HCT116 (cell line): ENCODE data around the gene CHST12.

Experiments
- CTCF ChIP-seq, 3 experiments: fragments of 200-600 bp in 1 of 3; sonication (generic) in 1 of 3; IDR thresholded peaks in 2 of 3; conservative IDR thresholded peaks in 1 of 3; 2 replicates each; pipeline ENCODE4 v1.5.1; 2012 to 2017; ENCODE audit warnings: low read depth in 2 of 3, low read length in 2 of 3, antibody characterized with exemption in 1 of 3, borderline replicate concordance in 1 of 3, control low read depth in 1 of 3, mild to moderate bottlenecking in 1 of 3, mixed read lengths in 1 of 3, mixed run types in 1 of 3, moderate library complexity in 1 of 3; ENCODE audit not compliant: insufficient read depth in 1 of 3
- EZH2 ChIP-seq: fragments of 200-600 bp; sonication (generic); IDR thresholded peaks from 2 replicates; pipeline ENCODE4 v1.6.1; 2017; ENCODE audit warnings: antibody characterized with exemption, mixed run types
- EZH2phosphoT487 ChIP-seq: fragments of 200-600 bp; IDR thresholded peaks from 2 replicates; pipeline ENCODE4 v1.6.1; 2018; ENCODE audit warnings: antibody characterized with exemption, borderline replicate concordance
- JUND ChIP-seq: IDR thresholded peaks from 2 replicates; pipeline ENCODE4 v1.6.1; 2012
- POLR2A ChIP-seq: IDR thresholded peaks from 2 replicates; pipeline ENCODE4 v1.7.0; 2011; ENCODE audit warnings: borderline replicate concordance; ENCODE audit not compliant: insufficient read depth, insufficient read length; ENCODE audit errors: extremely low read depth
- POLR2AphosphoS5 ChIP-seq: IDR thresholded peaks from 2 replicates; pipeline ENCODE4 v1.6.1; 2011; ENCODE audit warnings: mild to moderate bottlenecking, low read depth, low read length, moderate library complexity
- REST ChIP-seq: IDR thresholded peaks from 2 replicates; pipeline ENCODE4 v1.6.1; 2012; ENCODE audit warnings: low read depth
- SRF ChIP-seq: IDR thresholded peaks from 2 replicates; pipeline ENCODE4 v1.6.1; 2012; ENCODE audit warnings: low read depth
- TCF7L2 ChIP-seq: IDR thresholded peaks from 2 replicates; pipeline ENCODE4 v1.7.0; 2011; ENCODE audit warnings: borderline replicate concordance, inconsistent platforms; ENCODE audit not compliant: insufficient read depth, insufficient read length; ENCODE audit errors: extremely low read depth
- YY1 ChIP-seq: IDR thresholded peaks from 2 replicates; pipeline ENCODE4 v1.6.1; 2011; ENCODE audit warnings: low read length, low read depth, moderate library complexity, mild to moderate bottlenecking; ENCODE audit not compliant: insufficient replicate concordance; ENCODE audit errors: extremely low read depth
- ZBTB33 ChIP-seq: IDR thresholded peaks from 2 replicates; pipeline ENCODE4 v1.6.1; 2011; ENCODE audit warnings: mild to moderate bottlenecking, low read length, moderate library complexity; ENCODE audit not compliant: insufficient replicate concordance; ENCODE audit errors: extremely low read depth
- ZFX ChIP-seq: fragments of 450-650 bp; IDR thresholded peaks from 2 replicates; pipeline ENCODE4 v1.6.1; 2017
- ZNF274 ChIP-seq: fragments of 200-500 bp; sonication (Bioruptor generic); IDR thresholded peaks from 2 replicates; pipeline ENCODE4 v1.6.1; 2014; ENCODE audit warnings: mild to moderate bottlenecking, low read depth, low read length, inconsistent platforms
- TF ChIP-seq, protein P1 (sequence below): IDR thresholded peaks from 2 replicates; pipeline ENCODE4 v1.6.1; 2012

DNA sequence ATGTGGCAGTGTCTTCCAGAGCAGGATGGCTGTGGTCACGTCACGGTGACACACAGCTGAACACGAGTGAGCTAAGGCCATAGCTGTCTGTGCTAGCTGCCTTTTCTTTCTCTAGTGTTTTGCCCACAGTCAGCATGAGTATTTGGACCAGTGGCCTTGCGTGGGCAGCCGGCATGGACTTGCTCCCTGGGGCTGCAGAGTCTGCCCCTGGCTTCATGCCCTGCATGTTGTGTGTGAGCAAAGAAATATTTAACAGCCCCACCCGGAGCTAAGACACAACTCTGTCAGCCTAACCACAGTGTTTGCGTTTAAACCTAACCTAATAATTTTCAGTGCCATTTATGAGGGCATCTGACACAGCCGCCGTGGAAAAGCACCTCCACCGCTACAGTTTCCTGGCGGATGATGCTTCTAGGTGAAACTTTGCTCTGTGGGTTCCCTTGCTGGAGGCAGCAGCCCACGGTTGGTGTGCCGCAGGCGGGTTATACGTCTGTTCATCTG is 14.6 kb downstream of the CHST12 start:
- TF ChIP-seq CTCF (IDR thresholded peaks at IDR 0.05 in 2 of 3, conservative IDR thresholded peaks at IDR 0.05 in 1 of 3; ENCODE audit: borderline replicate concordance in 1 of 3, insufficient read depth in 1 of 3, low read depth in 2 of 3, low read length in 2 of 3) = no peak
- TF ChIP-seq, protein P1, sequence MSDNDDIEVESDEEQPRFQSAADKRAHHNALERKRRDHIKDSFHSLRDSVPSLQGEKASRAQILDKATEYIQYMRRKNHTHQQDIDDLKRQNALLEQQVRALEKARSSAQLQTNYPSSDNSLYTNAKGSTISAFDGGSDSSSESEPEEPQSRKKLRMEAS = no peak
- TF ChIP-seq REST = no peak
- TF ChIP-seq POLR2A = no peak
- no peak for TF ChIP-seq EZH2phosphoT487
- no peak for TF ChIP-seq JUND
- no peak for TF ChIP-seq ZFX
- TF ChIP-seq SRF = no peak
- TF ChIP-seq POLR2AphosphoS5 = no peak
- TF ChIP-seq ZNF274 = no peak
- no peak for TF ChIP-seq ZBTB33
- no peak for TF ChIP-seq TCF7L2
- TF ChIP-seq YY1 = no peak
- TF ChIP-seq EZH2 = no peak
